CD4-positive, alpha-beta T cell treated with Interleukin-1 beta for 1 hour (primary cell): Measurements from ENCODE around the gene LPAR2.
A peak's percentile ranks its signal among the peaks of the same experiment; 100 is the strongest.

Experiments used
- DNase-seq, 2 donors: peaks; one replicate each; pipeline ENCODE4 v3.0.0-alpha.2; 2020 to 2022

Gene LPAR2

GRCh38 chr19:19592690-19593089 lies 35.3 kb downstream of the LPAR2 start:
- no peak for DNase-seq

- DNase-seq: peak; percentile 77 to 80
These were observed 36.7 kb downstream of the LPAR2 start for GRCh38 chr19:19591133-19591825.

- DNase-seq: no peak
These were observed 39.5 kb downstream of the LPAR2 start for GRCh38 chr19:19588546-19588945.

GRCh38 chr19:19587771-19588170 lies 40.2 kb downstream of the LPAR2 start:
- DNase-seq: no peak

GRCh38 chr19:19584356-19584755 lies 43.7 kb downstream of the LPAR2 start:
- DNase-seq: no peak

GRCh38 chr19:19582471-19582870 lies 45.5 kb downstream of the LPAR2 start:
- no peak for DNase-seq

- no peak for DNase-seq
These were observed 46.6 kb downstream of the LPAR2 start for GRCh38 chr19:19581391-19581790.

- no peak for DNase-seq
These were observed 47.6 kb downstream of the LPAR2 start for GRCh38 chr19:19580418-19580817.

GRCh38 chr19:19579533-19580361 lies 48.3 kb downstream of the LPAR2 start:
- DNase-seq: no peak

GRCh38 chr19:19578252-19578651 lies 49.8 kb downstream of the LPAR2 start:
- no peak for DNase-seq

- no peak for DNase-seq
These were observed 52.6 kb downstream of the LPAR2 start for GRCh38 chr19:19575411-19575810.
